Stimulated activated effector memory CD8-positive, alpha-beta T cell treated with anti-CD3 and anti-CD28 coated beads, Interleukin-12 subunit alpha, Interleukin-12 subunit beta, amount 100 ng/mL, for 72 hours (primary cell): ENCODE data around the gene IL11.

Experiments used
- ATAC-seq: fragments of 150-1000 bp; cut with Tn5 transposase; 2 replicates; pipeline ENCODE4 v1.10.0; 2021
- DNase-seq, 2 donors: peaks; one replicate each; pipeline ENCODE4 v3.0.0; 2021 to 2022; ENCODE audit warnings: low spot score in 2 of 2
- H3K27ac Mint-ChIP-seq: one replicate; pipeline ENCODE4 v1.8.0; 2022; ENCODE audit warnings: mild to moderate bottlenecking, mixed read lengths
- H3K36me3 Mint-ChIP-seq: one replicate; pipeline ENCODE4 v1.8.0; 2022; ENCODE audit warnings: mild to moderate bottlenecking, mixed read lengths
- H3K4me1 Mint-ChIP-seq: one replicate; pipeline ENCODE4 v1.8.0; 2022; ENCODE audit warnings: mixed read lengths
- H3K4me3 Mint-ChIP-seq: one replicate; pipeline ENCODE4 v1.8.0; 2022; ENCODE audit warnings: mild to moderate bottlenecking, mixed read lengths
- H3K9me3 Mint-ChIP-seq: one replicate; pipeline ENCODE4 v1.8.0; 2022; ENCODE audit warnings: mixed read lengths

Gene IL11

GRCh38 chr19:55400281-55401087 lies 30.2 kb upstream of the IL11 start:
- Mint-ChIP-seq H3K4me1 (peaks cover 27% of the 10 kb centered on the region), H3K27ac (no peak overlapping the region), H3K4me3 (no peak overlapping the region), H3K36me3 (peaks cover 69% of the 10 kb centered on the region), H3K9me3 (no peaks in the 10 kb centered on the region)
- ATAC-seq (no peak), DNase-seq (no peak)

GRCh38 chr19:55398200-55398925 lies 28.1 kb upstream of the IL11 start:
- peak; percentile 75 for ATAC-seq
- peaks cover 23% of the 10 kb centered on the region for H3K4me1 Mint-ChIP-seq
- peak overlapping the region; percentile 50 for H3K27ac Mint-ChIP-seq

GRCh38 chr19:55392820-55393761 lies 22.8 kb upstream of the IL11 start:
- Mint-ChIP-seq H3K27ac (no peak overlapping the region), H3K4me1 (peaks cover 32% of the 10 kb centered on the region), H3K36me3 (peaks cover 54% of the 10 kb centered on the region), H3K4me3 (no peak overlapping the region), H3K9me3 (no peaks in the 10 kb centered on the region)
- ATAC-seq = no peak
- DNase-seq = no peak

More at GRCh38 chr19:55398200-55398925, 28.1 kb upstream of the IL11 start:
- peak overlapping the region; percentile 39 for H3K4me3 Mint-ChIP-seq
- peaks cover 50% of the 10 kb centered on the region for H3K36me3 Mint-ChIP-seq
- DNase-seq = no peak
- no peaks in the 10 kb centered on the region for H3K9me3 Mint-ChIP-seq

GRCh38 chr19:55391702-55392615 lies 21.7 kb upstream of the IL11 start:
- Mint-ChIP-seq H3K27ac (no peak overlapping the region), H3K4me3 (no peak overlapping the region), H3K4me1 (peaks cover 40% of the 10 kb centered on the region), H3K9me3 (no peaks in the 10 kb centered on the region), H3K36me3 (peaks cover 65% of the 10 kb centered on the region)
- no peak for DNase-seq
- no peak for ATAC-seq

GRCh38 chr19:55391191-55391670 lies 21.0 kb upstream of the IL11 start:
- ATAC-seq (no peak), DNase-seq (no peak)
- Mint-ChIP-seq H3K4me1 (peaks cover 47% of the 10 kb centered on the region), H3K4me3 (no peak overlapping the region), H3K27ac (peak overlapping the region; percentile 100), H3K9me3 (no peaks in the 10 kb centered on the region), H3K36me3 (peaks cover 72% of the 10 kb centered on the region)

- H3K9me3 Mint-ChIP-seq = no peaks in the 10 kb centered on the region
- H3K27ac Mint-ChIP-seq = peak overlapping the region; percentile 100
- H3K36me3 Mint-ChIP-seq = peaks cover 80% of the 10 kb centered on the region
- H3K4me3 Mint-ChIP-seq = no peak overlapping the region
- ATAC-seq (no peak), DNase-seq (no peak)
- H3K4me1 Mint-ChIP-seq = peaks cover 54% of the 10 kb centered on the region
These were observed 20.2 kb upstream of the IL11 start for GRCh38 chr19:55390461-55390880.

GRCh38 chr19:55389386-55390317 lies 19.4 kb upstream of the IL11 start:
- peak overlapping the region; percentile 99 for H3K4me3 Mint-ChIP-seq
- peak overlapping the region; percentile 100 for H3K27ac Mint-ChIP-seq
- peaks cover 84% of the 10 kb centered on the region for H3K36me3 Mint-ChIP-seq
- ATAC-seq (no peak), DNase-seq (no peak)
- no peaks in the 10 kb centered on the region for H3K9me3 Mint-ChIP-seq
- H3K4me1 Mint-ChIP-seq = peaks cover 59% of the 10 kb centered on the region

GRCh38 chr19:55387736-55388497 lies 17.7 kb upstream of the IL11 start:
- peaks cover 78% of the 10 kb centered on the region for H3K36me3 Mint-ChIP-seq
- no peak for DNase-seq
- peaks cover 68% of the 10 kb centered on the region for H3K4me1 Mint-ChIP-seq

GRCh38 chr19:55386493-55386971 lies 16.3 kb upstream of the IL11 start:
- Mint-ChIP-seq H3K9me3 (no peaks in the 10 kb centered on the region), H3K27ac (peak overlapping the region; percentile 100), H3K4me3 (peak overlapping the region; percentile 99), H3K36me3 (peaks cover 65% of the 10 kb centered on the region), H3K4me1 (peaks cover 82% of the 10 kb centered on the region)
- no peak for DNase-seq
- ATAC-seq = no peak

More at GRCh38 chr19:55387736-55388497, 17.7 kb upstream of the IL11 start:
- peak overlapping the region; percentile 100 for H3K27ac Mint-ChIP-seq
- H3K4me3 Mint-ChIP-seq = peak overlapping the region; percentile 99
- no peak for ATAC-seq
- no peaks in the 10 kb centered on the region for H3K9me3 Mint-ChIP-seq

GRCh38 chr19:55385724-55386492 lies 15.6 kb upstream of the IL11 start, which contains the start of gene RPL28:
Gene RPL28 (plus strand): TSS chr19:55385932. CDS start chr19:55386358, 426 bp downstream.
- peak within 1 kb of the TSS; percentile 100 for H3K27ac Mint-ChIP-seq
- H3K4me3 Mint-ChIP-seq = peak within 1 kb of the TSS; percentile 99
- peak; percentile 84 for ATAC-seq
- DNase-seq = peak; percentile 98 to 100
- H3K4me1 Mint-ChIP-seq = peaks cover 84% of the 10 kb centered on the region
- no peaks in the 10 kb centered on the region for H3K9me3 Mint-ChIP-seq
- H3K36me3 Mint-ChIP-seq = peaks cover 59% of the 10 kb centered on the region

GRCh38 chr19:55384920-55385723 lies 14.9 kb upstream of the IL11 start:
- DNase-seq (peak; percentile 89 to 98), ATAC-seq (peak; percentile 84)
- peaks cover 51% of the 10 kb centered on the region for H3K36me3 Mint-ChIP-seq
- H3K4me1 Mint-ChIP-seq = peaks cover 77% of the 10 kb centered on the region
- peak overlapping the region; percentile 100 for H3K27ac Mint-ChIP-seq
- H3K9me3 Mint-ChIP-seq = no peaks in the 10 kb centered on the region
- peak overlapping the region; percentile 99 for H3K4me3 Mint-ChIP-seq
